BE2C (cell line): ENCODE results near the gene TENT4A.
A peak's percentile ranks its signal among the peaks of the same experiment; 100 is the strongest.

ENCODE experiments used
- DNase-seq: peaks from one replicate; pipeline ENCODE4 v3.0.0-alpha.2; 2020
- H3K27me3 ChIP-seq: fragments of 250-450 bp; sonication (Bioruptor Pico); 2 replicates; pipeline ENCODE4 v1.5.1; 2020; ENCODE audit warnings: mild to moderate bottlenecking
- H3K36me3 ChIP-seq: fragments of 250-450 bp; sonication (Bioruptor Pico); 2 replicates; pipeline ENCODE4 v1.5.1; 2020; ENCODE audit warnings: mild to moderate bottlenecking
- H3K4me1 ChIP-seq: fragments of 250-450 bp; sonication (Bioruptor Pico); 2 replicates; pipeline ENCODE4 v1.5.1; 2020
- H3K4me3 ChIP-seq: 2 replicates; pipeline ENCODE4 v1.5.1; 2011; ENCODE audit warnings: low read depth, low read length
- H3K9me3 ChIP-seq: fragments of 250-450 bp; sonication (Bioruptor Pico); 2 replicates; pipeline ENCODE4 v1.5.1; 2020
- CTCF ChIP-seq: IDR thresholded peaks from 2 replicates; pipeline ENCODE4 v1.5.1; 2012; ENCODE audit warnings: mild to moderate bottlenecking, low read depth, low read length

Gene TENT4A

GRCh38 chr5:6712142-6712576 is 1.1 kb upstream of the TENT4A start:
- Histone ChIP-seq H3K9me3 (no peaks in the 10 kb centered on the region), H3K36me3 (peaks cover 12% of the 10 kb centered on the region), H3K4me1 (peaks cover 5% of the 10 kb centered on the region; the same call in 1 of the 2 replicates), H3K27me3 (no peaks in the 10 kb centered on the region), H3K4me3 (peak overlapping the region; percentile 78)
- peak; percentile 67 for DNase-seq
- TF ChIP-seq CTCF, result no peak

GRCh38 chr5:6712577-6713273 is 507 bp upstream of the TENT4A start:
- Histone ChIP-seq H3K4me1 (peaks cover 5% of the 10 kb centered on the region; the same call in 1 of the 2 replicates), H3K4me3 (peak overlapping the region; percentile 78), H3K27me3 (no peaks in the 10 kb centered on the region), H3K36me3 (peaks cover 12% of the 10 kb centered on the region), H3K9me3 (no peaks in the 10 kb centered on the region)
- DNase-seq, result peak; percentile 98
- TF ChIP-seq CTCF, result no peak

GRCh38 chr5:6714226-6715041 is 1.2 kb downstream of the TENT4A start:
- no peak for TF ChIP-seq CTCF
- Histone ChIP-seq H3K27me3 (no peaks in the 10 kb centered on the region), H3K4me3 (peak overlapping the region; percentile 81), H3K4me1 (peaks cover 5% of the 10 kb centered on the region; the same call in 1 of the 2 replicates), H3K9me3 (no peaks in the 10 kb centered on the region), H3K36me3 (peaks cover 17% of the 10 kb centered on the region)
- peak; percentile 38 for DNase-seq

GRCh38 chr5:6715271-6715670 is 2.0 kb downstream of the TENT4A start:
- Histone ChIP-seq H3K36me3 (peaks cover 24% of the 10 kb centered on the region), H3K9me3 (no peaks in the 10 kb centered on the region), H3K27me3 (no peaks in the 10 kb centered on the region), H3K4me1 (peaks cover 5% of the 10 kb centered on the region), H3K4me3 (peak overlapping the region; percentile 81)
- DNase-seq, result no peak
- TF ChIP-seq CTCF, result no peak

- H3K4me1 ChIP-seq, result peaks cover 9% of the 10 kb centered on the region
- H3K36me3 ChIP-seq, result peaks cover 27% of the 10 kb centered on the region
These were observed 2.8 kb downstream of the TENT4A start for GRCh38 chr5:6715758-6716628.

More at GRCh38 chr5:6715758-6716628, 2.8 kb downstream of the TENT4A start:
- Histone ChIP-seq H3K9me3 (no peaks in the 10 kb centered on the region), H3K27me3 (no peaks in the 10 kb centered on the region), H3K4me3 (peak overlapping the region; percentile 81)
- DNase-seq, result no peak
- TF ChIP-seq CTCF, result no peak
